Keratinocyte (primary cell): ENCODE results near the gene SFMBT1.

Experiments used
- EZH2 ChIP-seq: IDR thresholded peaks from one replicate; pipeline ENCODE4 v1.6.1; 2012; ENCODE audit warnings: inconsistent platforms, mild to moderate bottlenecking, low read length, moderate library complexity
- TF ChIP-seq, protein P1 (sequence below), 3 experiments: IDR thresholded peaks in 1 of 3; conservative IDR thresholded peaks in 1 of 3; optimal IDR thresholded peaks in 1 of 3; 2 replicates in 2 of 3; 3 replicates in 1 of 3; pipeline versions ENCODE3 to v1.5.1; 2011; ENCODE audit warnings: low read length in 3 of 3, mild to moderate bottlenecking in 3 of 3, moderate library complexity in 2 of 3, control low read depth in 1 of 3, inconsistent platforms in 1 of 3; ENCODE audit not compliant: insufficient read depth in 2 of 3; ENCODE audit errors: extremely low read depth in 1 of 3

DNA sequence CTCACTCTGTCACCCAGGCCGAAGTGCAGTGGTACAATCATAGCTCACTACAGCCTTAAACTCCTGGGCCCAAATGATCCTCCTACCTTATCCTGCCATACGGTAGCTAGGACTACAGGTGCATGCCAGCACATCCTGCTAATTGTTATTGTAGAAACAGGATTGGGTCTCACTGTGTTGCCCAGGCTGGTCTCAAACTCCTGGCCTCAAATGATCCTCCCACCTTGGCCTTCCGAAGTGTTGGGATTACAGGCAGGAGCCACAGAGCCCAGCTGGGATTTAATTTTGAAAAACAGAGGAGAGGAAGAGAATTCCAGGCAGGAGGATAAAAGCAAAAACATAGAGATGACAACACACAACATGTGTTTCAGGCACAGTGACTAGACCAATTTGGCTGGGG is 40.5 kb downstream of the SFMBT1 start:
- TF ChIP-seq, protein P1, sequence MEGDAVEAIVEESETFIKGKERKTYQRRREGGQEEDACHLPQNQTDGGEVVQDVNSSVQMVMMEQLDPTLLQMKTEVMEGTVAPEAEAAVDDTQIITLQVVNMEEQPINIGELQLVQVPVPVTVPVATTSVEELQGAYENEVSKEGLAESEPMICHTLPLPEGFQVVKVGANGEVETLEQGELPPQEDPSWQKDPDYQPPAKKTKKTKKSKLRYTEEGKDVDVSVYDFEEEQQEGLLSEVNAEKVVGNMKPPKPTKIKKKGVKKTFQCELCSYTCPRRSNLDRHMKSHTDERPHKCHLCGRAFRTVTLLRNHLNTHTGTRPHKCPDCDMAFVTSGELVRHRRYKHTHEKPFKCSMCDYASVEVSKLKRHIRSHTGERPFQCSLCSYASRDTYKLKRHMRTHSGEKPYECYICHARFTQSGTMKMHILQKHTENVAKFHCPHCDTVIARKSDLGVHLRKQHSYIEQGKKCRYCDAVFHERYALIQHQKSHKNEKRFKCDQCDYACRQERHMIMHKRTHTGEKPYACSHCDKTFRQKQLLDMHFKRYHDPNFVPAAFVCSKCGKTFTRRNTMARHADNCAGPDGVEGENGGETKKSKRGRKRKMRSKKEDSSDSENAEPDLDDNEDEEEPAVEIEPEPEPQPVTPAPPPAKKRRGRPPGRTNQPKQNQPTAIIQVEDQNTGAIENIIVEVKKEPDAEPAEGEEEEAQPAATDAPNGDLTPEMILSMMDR (optimal IDR thresholded peaks at IDR 0.05 in 1 of 3, IDR thresholded peaks at IDR 0.05 in 1 of 3, conservative IDR thresholded peaks at IDR 0.05 in 1 of 3; ENCODE audit: extremely low read depth in 1 of 3, insufficient read depth in 2 of 3, low read length in 3 of 3) = no peak
- no peak for TF ChIP-seq EZH2
